SK-N-SH treated with all-trans-retinoic acid at 6 μM for 48 hours (cell line): ENCODE data around the gene ADGRF3.

Experiments used
- ARNTL ChIP-seq: fragments of 450-650 bp; formaldehyde crosslinking; IDR thresholded peaks from 2 replicates; pipeline ENCODE4 v1.5.0; 2020; ENCODE audit warnings: low read depth, mild to moderate bottlenecking, moderate library complexity, borderline replicate concordance
- PPARA ChIP-seq: fragments of 250-450 bp; sonication (Bioruptor Pico); IDR thresholded peaks from 2 replicates; pipeline ENCODE4 v1.5.0; 2020; ENCODE audit warnings: mild to moderate bottlenecking, borderline replicate concordance
- TOX ChIP-seq: fragments of 250-450 bp; sonication (Bioruptor Pico); IDR thresholded peaks from 2 replicates; pipeline ENCODE4 v1.8.0; 2021; ENCODE audit warnings: mild to moderate bottlenecking, moderate library complexity, borderline replicate concordance
- TF ChIP-seq, protein P1 (sequence below): fragments of 250-450 bp; sonication (Bioruptor Pico); IDR thresholded peaks from 2 replicates; pipeline ENCODE4 v1.8.0; 2021; ENCODE audit warnings: low read depth, mild to moderate bottlenecking, moderate library complexity, borderline replicate concordance
- TF ChIP-seq, protein P2 (sequence below): fragments of 250-450 bp; sonication (Bioruptor Pico); IDR thresholded peaks from 2 replicates; pipeline ENCODE4 v1.5.1; 2020; ENCODE audit warnings: low read depth, mild to moderate bottlenecking, moderate library complexity

GRCh38 chr2:26333293-26333692 lies 13.3 kb downstream of the ADGRF3 start:
- TF ChIP-seq, protein P1, sequence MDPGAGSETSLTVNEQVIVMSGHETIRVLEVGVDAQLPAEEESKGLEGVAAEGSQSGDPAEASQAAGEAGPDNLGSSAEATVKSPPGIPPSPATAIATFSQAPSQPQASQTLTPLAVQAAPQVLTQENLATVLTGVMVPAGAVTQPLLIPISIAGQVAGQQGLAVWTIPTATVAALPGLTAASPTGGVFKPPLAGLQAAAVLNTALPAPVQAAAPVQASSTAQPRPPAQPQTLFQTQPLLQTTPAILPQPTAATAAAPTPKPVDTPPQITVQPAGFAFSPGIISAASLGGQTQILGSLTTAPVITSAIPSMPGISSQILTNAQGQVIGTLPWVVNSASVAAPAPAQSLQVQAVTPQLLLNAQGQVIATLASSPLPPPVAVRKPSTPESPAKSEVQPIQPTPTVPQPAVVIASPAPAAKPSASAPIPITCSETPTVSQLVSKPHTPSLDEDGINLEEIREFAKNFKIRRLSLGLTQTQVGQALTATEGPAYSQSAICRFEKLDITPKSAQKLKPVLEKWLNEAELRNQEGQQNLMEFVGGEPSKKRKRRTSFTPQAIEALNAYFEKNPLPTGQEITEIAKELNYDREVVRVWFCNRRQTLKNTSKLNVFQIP (CRISPR knock-in tag): no peak
- TF ChIP-seq PPARA (CRISPR knock-in tag) (no peak), TOX (CRISPR knock-in tag) (no peak), ARNTL (no peak)
- TF ChIP-seq, protein P2, sequence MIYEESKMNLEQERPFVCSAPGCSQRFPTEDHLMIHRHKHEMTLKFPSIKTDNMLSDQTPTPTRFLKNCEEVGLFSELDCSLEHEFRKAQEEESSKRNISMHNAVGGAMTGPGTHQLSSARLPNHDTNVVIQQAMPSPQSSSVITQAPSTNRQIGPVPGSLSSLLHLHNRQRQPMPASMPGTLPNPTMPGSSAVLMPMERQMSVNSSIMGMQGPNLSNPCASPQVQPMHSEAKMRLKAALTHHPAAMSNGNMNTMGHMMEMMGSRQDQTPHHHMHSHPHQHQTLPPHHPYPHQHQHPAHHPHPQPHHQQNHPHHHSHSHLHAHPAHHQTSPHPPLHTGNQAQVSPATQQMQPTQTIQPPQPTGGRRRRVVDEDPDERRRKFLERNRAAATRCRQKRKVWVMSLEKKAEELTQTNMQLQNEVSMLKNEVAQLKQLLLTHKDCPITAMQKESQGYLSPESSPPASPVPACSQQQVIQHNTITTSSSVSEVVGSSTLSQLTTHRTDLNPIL (CRISPR knock-in tag): no peak
